Activated T-helper 2 cell treated with anti-CD3 and anti-CD28 coated beads, Interferon-gamma antibody, Interleukin-2, Interleukin-4, amounts not matched to agents 10 μg/mL and 5 μg/mL and 100 μg/mL, durations not matched to agents 14 hours and 24 hours and 36 hours (primary cell): Measurements from ENCODE around the gene SGPL1. TPM values are rescaled to one million over a fixed set of nuclear protein-coding genes. Genes with fewer than 3 reads are reported as not detected.

Experiments
- DNase-seq: peaks from one replicate; pipeline ENCODE4 v3.0.0; 2021; ENCODE audit warnings: low spot score
- H3K27ac Mint-ChIP-seq: one replicate; pipeline ENCODE4 v1.8.0; 2021; ENCODE audit warnings: mixed read lengths
- H3K27me3 Mint-ChIP-seq: one replicate; pipeline ENCODE4 v1.8.0; 2021; ENCODE audit warnings: low read depth, mixed read lengths
- H3K36me3 Mint-ChIP-seq: one replicate; pipeline ENCODE4 v1.8.0; 2021; ENCODE audit warnings: low read depth, mixed read lengths
- H3K4me1 Mint-ChIP-seq: one replicate; pipeline ENCODE4 v1.8.0; 2021; ENCODE audit warnings: low read depth, mixed read lengths
- H3K4me3 Mint-ChIP-seq: one replicate; pipeline ENCODE4 v1.8.0; 2021; ENCODE audit warnings: low read depth, mild to moderate bottlenecking, moderate library complexity, mixed read lengths
- H3K9me3 Mint-ChIP-seq: one replicate; pipeline ENCODE4 v1.8.0; 2021; ENCODE audit warnings: mixed read lengths
- intact Hi-C: fragments of 100-400 bp; cut with micrococcal nuclease; formaldehyde crosslinking; loops from one replicate; pipeline ENCODE4 v1.15.1; 2023
- total RNA-seq: library from RNA; stranded (reverse); gene quantifications from 2 replicates; pipeline ENCODE4 v1.2.3, GENCODE V29; 2022

The SGPL1 gene
- total RNA-seq, 1 donor from 2014 or later = 124 TPM

GRCh38 chr10:70809011-70809611 lies 6.6 kb upstream of the SGPL1 start:
- peaks cover 9% of the 10 kb centered on the region for H3K27me3 Mint-ChIP-seq
- H3K4me1 Mint-ChIP-seq = peaks cover 2% of the 10 kb centered on the region
- H3K4me3 Mint-ChIP-seq = no peak overlapping the region
- H3K9me3 Mint-ChIP-seq = no peaks in the 10 kb centered on the region
- no peak overlapping the region for H3K27ac Mint-ChIP-seq
- H3K36me3 Mint-ChIP-seq = no peaks in the 10 kb centered on the region
- intact Hi-C loops = no loop called here
- DNase-seq = no peak

GRCh38 chr10:70809726-70810125 lies 6.0 kb upstream of the SGPL1 start:
- Mint-ChIP-seq H3K4me1 (peaks cover 1% of the 10 kb centered on the region), H3K9me3 (no peaks in the 10 kb centered on the region), H3K27me3 (peaks cover 9% of the 10 kb centered on the region), H3K36me3 (no peaks in the 10 kb centered on the region), H3K27ac (no peak overlapping the region), H3K4me3 (no peak overlapping the region)
- intact Hi-C loops = no loop called here
- DNase-seq = no peak

- Mint-ChIP-seq H3K36me3 (no peaks in the 10 kb centered on the region), H3K4me1 (peaks cover 2% of the 10 kb centered on the region), H3K9me3 (no peaks in the 10 kb centered on the region), H3K27me3 (peaks cover 6% of the 10 kb centered on the region), H3K27ac (no peak overlapping the region), H3K4me3 (no peak overlapping the region)
- no peak for DNase-seq
- intact Hi-C loops = no loop called here
Measured at GRCh38 chr10:70810967-70811366, 4.8 kb upstream of the SGPL1 start.

GRCh38 chr10:70811881-70812280 lies 3.9 kb upstream of the SGPL1 start:
- intact Hi-C loops = no loop called here
- H3K4me1 Mint-ChIP-seq = peaks cover 6% of the 10 kb centered on the region

GRCh38 chr10:70812814-70813213 lies 2.9 kb upstream of the SGPL1 start:
- intact Hi-C loops = no loop called here
- Mint-ChIP-seq H3K4me1 (peaks cover 11% of the 10 kb centered on the region), H3K27ac (no peak overlapping the region), H3K9me3 (no peaks in the 10 kb centered on the region), H3K36me3 (peaks cover 11% of the 10 kb centered on the region), H3K27me3 (no peaks in the 10 kb centered on the region), H3K4me3 (no peak overlapping the region)
- DNase-seq = no peak

More at GRCh38 chr10:70811881-70812280, 3.9 kb upstream of the SGPL1 start:
- Mint-ChIP-seq H3K36me3 (peaks cover 6% of the 10 kb centered on the region), H3K4me3 (no peak overlapping the region), H3K27ac (no peak overlapping the region), H3K27me3 (peaks cover 5% of the 10 kb centered on the region), H3K9me3 (no peaks in the 10 kb centered on the region)
- DNase-seq = no peak

- Mint-ChIP-seq H3K9me3 (no peaks in the 10 kb centered on the region), H3K27ac (no peak overlapping the region), H3K27me3 (no peaks in the 10 kb centered on the region), H3K4me1 (peaks cover 20% of the 10 kb centered on the region), H3K4me3 (peak overlapping the region; percentile 27), H3K36me3 (peaks cover 25% of the 10 kb centered on the region)
- intact Hi-C loops = loop anchor here (2.0 kb wide), 1 partner anchor 263 kb away; no protein-coding TSS in a partner anchor
- no peak for DNase-seq
Measured at GRCh38 chr10:70814126-70814525, 1.6 kb upstream of the SGPL1 start.

- peak; percentile 24 for DNase-seq
- no peaks in the 10 kb centered on the region for H3K9me3 Mint-ChIP-seq
- intact Hi-C loops = loop anchor here (2.0 kb wide), 1 partner anchor 16 kb away; no protein-coding TSS in a partner anchor
- no peaks in the 10 kb centered on the region for H3K27me3 Mint-ChIP-seq
- peak overlapping the region; percentile 83 for H3K27ac Mint-ChIP-seq
- H3K4me3 Mint-ChIP-seq = peak overlapping the region; percentile 93
- peaks cover 35% of the 10 kb centered on the region for H3K4me1 Mint-ChIP-seq
- peaks cover 45% of the 10 kb centered on the region for H3K36me3 Mint-ChIP-seq
Measured at GRCh38 chr10:70816220-70816894, 609 bp downstream of the SGPL1 start.

GRCh38 chr10:70820976-70821750 lies 5.4 kb downstream of the SGPL1 start:
- Mint-ChIP-seq H3K4me1 (peaks cover 49% of the 10 kb centered on the region), H3K27me3 (no peaks in the 10 kb centered on the region), H3K27ac (peak overlapping the region; percentile 87), H3K4me3 (peak overlapping the region; percentile 41), H3K36me3 (peaks cover 75% of the 10 kb centered on the region), H3K9me3 (no peaks in the 10 kb centered on the region)
- intact Hi-C loops = loop anchor here (1.0 kb wide), 3 partner anchors 12 to 43 kb away; no protein-coding TSS in a partner anchor
- DNase-seq = no peak

GRCh38 chr10:70822076-70822820 lies 6.5 kb downstream of the SGPL1 start:
- no peaks in the 10 kb centered on the region for H3K27me3 Mint-ChIP-seq
- H3K27ac Mint-ChIP-seq = peak overlapping the region; percentile 87
- no peaks in the 10 kb centered on the region for H3K9me3 Mint-ChIP-seq
- DNase-seq = no peak
- intact Hi-C loops = no loop called here
- no peak overlapping the region for H3K4me3 Mint-ChIP-seq
- H3K36me3 Mint-ChIP-seq = peaks cover 77% of the 10 kb centered on the region
- H3K4me1 Mint-ChIP-seq = peaks cover 54% of the 10 kb centered on the region

GRCh38 chr10:70827086-70827757 lies 11.5 kb downstream of the SGPL1 start:
- no peak for DNase-seq
- peak overlapping the region; percentile 39 for H3K27ac Mint-ChIP-seq
- H3K4me1 Mint-ChIP-seq = peaks cover 48% of the 10 kb centered on the region
- intact Hi-C loops = no loop called here
- no peaks in the 10 kb centered on the region for H3K9me3 Mint-ChIP-seq
- H3K27me3 Mint-ChIP-seq = no peaks in the 10 kb centered on the region
- peaks cover 67% of the 10 kb centered on the region for H3K36me3 Mint-ChIP-seq
- peak overlapping the region; percentile 10 for H3K4me3 Mint-ChIP-seq

- Mint-ChIP-seq H3K4me1 (peaks cover 61% of the 10 kb centered on the region), H3K27ac (peak overlapping the region; percentile 48), H3K36me3 (peaks cover 68% of the 10 kb centered on the region), H3K27me3 (no peaks in the 10 kb centered on the region), H3K9me3 (no peaks in the 10 kb centered on the region), H3K4me3 (no peak overlapping the region)
- no peak for DNase-seq
- intact Hi-C loops = no loop called here
Measured at GRCh38 chr10:70828923-70829322, 13.2 kb downstream of the SGPL1 start.

GRCh38 chr10:70829543-70829942 lies 13.8 kb downstream of the SGPL1 start:
- intact Hi-C loops = no loop called here
- peak overlapping the region; percentile 55 for H3K27ac Mint-ChIP-seq
- no peaks in the 10 kb centered on the region for H3K9me3 Mint-ChIP-seq
- peaks cover 69% of the 10 kb centered on the region for H3K36me3 Mint-ChIP-seq
- H3K27me3 Mint-ChIP-seq = no peaks in the 10 kb centered on the region
- H3K4me1 Mint-ChIP-seq = peaks cover 68% of the 10 kb centered on the region
- no peak overlapping the region for H3K4me3 Mint-ChIP-seq
- DNase-seq = no peak
